ENCODE measurements around the gene INTS6. TPM values are rescaled to one million over a fixed set of nuclear protein-coding genes. Genes with fewer than 3 reads are reported as not detected.

The INTS6 gene
- total and polyA plus RNA-seq, 2 of the 4 experiments (the other 2 are of a cell fraction): 12.9 to 42.3 TPM

- TF ChIP-seq RAD21 (IDR thresholded peaks at IDR 0.05; ENCODE audit: low read length): no peak
- no peak for TF ChIP-seq FOS (IDR thresholded peaks at IDR 0.05; ENCODE audit: low read depth, low read length)
Observed at GRCh38 chr13:51453959-51454703, 1.3 kb upstream of the INTS6 start (continued).

GRCh38 chr13:51453207-51453958 is 547 bp upstream of the INTS6 start:
- Histone ChIP-seq H3K23ac (ENCODE audit: low read depth, low read length) (peak overlapping the region; percentile 94), H3K4me3 (ENCODE audit: insufficient read depth, low read depth, low read length) (peak overlapping the region; percentile 59), H2AK9ac (replicated peaks; ENCODE audit: low read depth, low read length, poor library complexity) (peak overlapping the region; percentile 100), H3K4me1 (ENCODE audit: control insufficient read depth, insufficient read depth, low read length) (peaks cover 2% of the 10 kb centered on the region; the same call in 1 of the 2 replicates), H3K9me3 (ENCODE audit: control insufficient read depth, insufficient read depth, low read length) (no peaks in the 10 kb centered on the region), H3K9ac (ENCODE audit: low read depth, low read length) (peak overlapping the region; percentile 66), H4K8ac (ENCODE audit: low read depth in 2 of 2, low read length in 2 of 2) (peak overlapping the region; percentile 59 to 90), H2BK15ac (ENCODE audit: low read depth, low read length) (peak overlapping the region; percentile 39; the same call in 2 of the 3 replicates), H3K9me1 (ENCODE audit: insufficient read depth, low read length) (no peaks in the 10 kb centered on the region), H2BK5ac (ENCODE audit: low read depth, low read length, poor library complexity, severe bottlenecking) (peak overlapping the region; percentile 65), H2AK5ac (ENCODE audit: low read depth, low read length) (peak overlapping the region; percentile 91), H3K27ac (ENCODE audit: insufficient read depth, low read length) (peak overlapping the region; percentile 77), H3K79me1 (ENCODE audit: low read depth in 1 of 2, low read length in 2 of 2) (peaks cover 10 to 24% of the 10 kb centered on the region in 2 experiments; a peak in 3 of 4 replicates), H4K5ac (ENCODE audit: low read depth, low read length) (peak overlapping the region; percentile 89), H2AFZ (replicated peaks; ENCODE audit: low read length, poor library complexity) (peak overlapping the region; percentile 89), H3K27me3 (ENCODE audit: control insufficient read depth, insufficient read depth, low read length) (no peaks in the 10 kb centered on the region), H3K4ac (ENCODE audit: low read depth, low read length) (peak overlapping the region; percentile 80), H3K4me2 (ENCODE audit: low read depth, low read length) (peak overlapping the region; percentile 93), H3K14ac (replicated peaks; ENCODE audit: low read depth, low read length) (peak overlapping the region; percentile 84), H3K56ac (ENCODE audit: extremely low read depth, insufficient read depth, low read length) (peak overlapping the region; percentile 91), H2BK120ac (ENCODE audit: low read depth, low read length) (peak overlapping the region; percentile 62), H4K20me1 (ENCODE audit: insufficient read depth, low read length) (no peaks in the 10 kb centered on the region), H3K18ac (ENCODE audit: low read depth, low read length) (peak overlapping the region; percentile 59), H4K91ac (ENCODE audit: insufficient read depth, low read depth, low read length) (peak overlapping the region; percentile 76), H3K36me3 (ENCODE audit: control insufficient read depth, insufficient read depth, low read length) (peaks cover 9% of the 10 kb centered on the region; the same call in 1 of the 2 replicates), H2BK20ac (ENCODE audit: low read depth, low read length) (no peak overlapping the region)
- WGBS, 2 experiments (ENCODE audit: extremely low coverage in 2 of 2, insufficient read length in 1 of 2): 5% methylated on average over 4 of the region's 80 CpGs; no CpG with 5 or more reads in 1 of the 2 experiments
- intact Hi-C loops (cut with micrococcal nuclease) (loop anchor here (1.0 to 10.0 kb wide), 7 partner anchors 69 to 1001 kb away; partner anchors contain the start of genes CKAP2, DHRS12, VPS36 and WDFY2), in situ Hi-C loops (cut with MboI; ENCODE audit: low sequenced_read_pairs) (no loop called here), dilution Hi-C loops (cut with HindIII; ENCODE audit: low sequenced_read_pairs, unreplicated experiment) (no loop called here)
- DNase-seq: no peak
- CTCF ChIA-PET: interaction anchor here (0.7 to 0.8 kb wide), 2 partner anchors 11 to 22 kb away, joined by 3 read pairs; no protein-coding TSS in a partner anchor
- peak; percentile 57 for ATAC-seq (ENCODE audit: low read depth)
- BruUV-seq (replicated peaks): no TSS peak
- POLR2A ChIA-PET (ENCODE audit: unreplicated experiment): interaction anchor here (0.5 to 2.6 kb wide), 11 partner anchors 13 to 349 kb away, joined by 3 to 17 read pairs (median 3); no protein-coding TSS in a partner anchor
- TF ChIP-seq FOS (IDR thresholded peaks at IDR 0.05; ENCODE audit: low read depth, low read length) (no peak), BHLHE40 (IDR thresholded peaks at IDR 0.05; ENCODE audit: low read depth, low read length) (no peak), RCOR1 (IDR thresholded peaks at IDR 0.05; ENCODE audit: insufficient replicate concordance, low read length) (no peak), CTCF (conservative IDR thresholded peaks at IDR 0.05; ENCODE audit: low read depth, low read length) (0 out of 2 replicates have a peak, but pooled peaks have one; percentile 9), RFX5 (IDR thresholded peaks at IDR 0.05; ENCODE audit: low read depth, low read length) (no peak), MAZ (IDR thresholded peaks at IDR 0.05; ENCODE audit: borderline replicate concordance, low read depth, low read length) (peak; percentile 49), SMC3 (IDR thresholded peaks at IDR 0.05; ENCODE audit: low read depth, low read length) (peak; percentile 2; the same call in 1 of the 2 replicates), RAD21 (IDR thresholded peaks at IDR 0.05; ENCODE audit: low read length) (peak; percentile 23), CEBPB (IDR thresholded peaks at IDR 0.05; ENCODE audit: low read depth, low read length) (no peak), MXI1 (IDR thresholded peaks at IDR 0.05; ENCODE audit: borderline replicate concordance, low read depth, low read length) (peak; percentile 21; the same call in 1 of the 2 replicates), CHD1 (IDR thresholded peaks at IDR 0.05; ENCODE audit: low read depth, low read length) (no peak)
